GM19468 (cell line): ENCODE results near the gene SYT9.
"Not testable (repeated sequence)": the region's sequence is repeated elsewhere in the genome, so short reads cannot be mapped to it uniquely, and the experiment has no call there.

Experiments
- ATAC-seq: cut with Tn5 transposase; IDR thresholded peaks from one replicate; pipeline ENCODE4 v1.9.1; 2021; ENCODE audit warnings: mild to moderate bottlenecking, moderate library complexity, moderate number of reproducible peaks; ENCODE audit not compliant: unreplicated experiment; ENCODE audit errors: extremely low read depth

Gene SYT9

GRCh38 chr11:7332451-7332850 lies 80.7 kb downstream of the SYT9 start:
- ATAC-seq = no peak

GRCh38 chr11:7332962-7333361 lies 81.3 kb downstream of the SYT9 start:
- ATAC-seq = no peak

DNA sequence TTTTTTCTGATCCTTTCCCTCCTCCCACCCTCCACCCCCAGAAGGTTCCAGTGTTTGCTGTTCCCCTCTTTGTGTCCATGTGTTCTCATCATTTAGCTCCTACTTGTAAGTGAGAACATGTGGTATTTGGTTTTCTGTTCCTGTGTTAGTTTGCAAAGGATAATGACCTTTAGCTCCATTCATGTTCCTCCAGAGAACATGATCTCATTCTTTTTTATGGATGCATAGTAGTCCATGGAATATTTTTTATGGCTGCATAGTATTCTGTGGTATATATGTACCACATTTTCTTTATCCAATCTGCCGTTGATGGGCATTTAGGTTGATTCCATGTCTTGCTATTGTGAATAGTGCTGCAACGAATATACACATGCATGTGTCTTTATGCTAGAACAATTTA lies 83.7 kb downstream of the SYT9 start:
- not testable (repeated sequence) for ATAC-seq

GRCh38 chr11:7341551-7341950 lies 89.8 kb downstream of the SYT9 start:
- ATAC-seq = no peak

GRCh38 chr11:7347611-7348431 lies 96.1 kb downstream of the SYT9 start:
- no peak for ATAC-seq

GRCh38 chr11:7348432-7349304 lies 97.0 kb downstream of the SYT9 start:
- ATAC-seq = no peak

GRCh38 chr11:7351228-7351627 lies 99.5 kb downstream of the SYT9 start:
- ATAC-seq = no peak

- ATAC-seq = no peak
These were observed 101.4 kb downstream of the SYT9 start for GRCh38 chr11:7353100-7353499.

DNA sequence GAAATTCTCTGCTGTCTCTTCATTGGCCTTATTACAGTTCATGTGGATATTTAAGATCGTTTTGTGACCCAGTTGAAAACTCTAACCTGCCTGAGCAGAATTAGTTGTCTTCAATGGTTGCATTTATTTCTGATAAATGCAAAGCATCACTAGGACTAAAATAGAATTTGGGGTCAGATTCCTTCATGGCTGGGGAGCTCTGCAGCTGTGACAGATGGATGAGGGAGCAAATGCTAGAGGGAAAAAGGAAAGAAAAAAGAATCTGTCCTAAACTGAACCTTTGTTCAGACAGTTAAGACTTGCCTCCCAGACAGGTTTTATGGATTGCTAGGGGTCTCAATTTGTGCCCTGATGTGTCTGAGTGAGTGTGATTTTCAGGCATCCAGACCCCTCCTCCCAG lies 113.0 kb downstream of the SYT9 start:
- no peak for ATAC-seq

DNA sequence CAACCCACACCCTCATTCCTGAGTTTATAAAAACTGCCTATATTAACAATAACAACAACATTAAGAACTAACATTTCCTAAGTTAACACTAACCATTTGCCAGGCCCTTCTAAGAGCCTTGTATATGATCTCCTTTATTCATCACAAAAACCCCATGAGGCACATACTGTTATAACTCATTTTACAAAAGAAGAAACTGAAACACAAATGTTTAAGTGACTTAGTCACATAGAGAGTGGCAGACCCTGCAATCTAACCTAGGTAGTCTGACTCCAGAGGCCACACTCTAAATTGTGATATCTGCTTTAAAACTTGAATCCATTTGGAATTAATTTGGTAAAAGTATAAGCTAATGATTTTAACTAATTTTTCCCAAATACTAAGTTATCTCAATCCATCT lies 116.1 kb downstream of the SYT9 start:
- no peak for ATAC-seq

DNA sequence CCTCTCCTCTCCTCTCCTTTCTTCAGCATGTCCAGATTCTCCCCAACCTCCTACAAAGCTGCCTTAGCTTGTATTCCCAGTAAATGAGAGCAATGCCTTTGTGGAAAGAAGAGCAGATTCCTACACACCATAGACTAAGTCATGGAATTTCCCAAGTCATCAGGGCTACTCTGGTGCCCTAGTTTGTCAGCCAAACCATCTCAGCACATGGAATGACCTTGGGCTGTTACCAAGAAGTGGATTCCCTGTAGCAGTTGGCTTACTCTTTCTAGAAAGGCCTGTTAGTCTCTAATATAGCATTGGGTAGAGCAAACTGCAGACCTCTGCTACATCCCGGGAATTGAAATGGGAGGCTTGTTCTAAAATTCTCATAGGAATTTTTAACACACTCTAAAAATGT lies 124.7 kb downstream of the SYT9 start:
- no peak for ATAC-seq

- no peak for ATAC-seq
These were observed 130.2 kb downstream of the SYT9 start for GRCh38 chr11:7381937-7382336.

GRCh38 chr11:7383406-7383805 lies 131.7 kb downstream of the SYT9 start:
- no peak for ATAC-seq

GRCh38 chr11:7384691-7385090 lies 133.0 kb downstream of the SYT9 start:
- no peak for ATAC-seq

GRCh38 chr11:7385532-7385931 lies 133.8 kb downstream of the SYT9 start:
- ATAC-seq = no peak

- ATAC-seq = no peak
These were observed 162.5 kb downstream of the SYT9 start for GRCh38 chr11:7413961-7414915.

DNA sequence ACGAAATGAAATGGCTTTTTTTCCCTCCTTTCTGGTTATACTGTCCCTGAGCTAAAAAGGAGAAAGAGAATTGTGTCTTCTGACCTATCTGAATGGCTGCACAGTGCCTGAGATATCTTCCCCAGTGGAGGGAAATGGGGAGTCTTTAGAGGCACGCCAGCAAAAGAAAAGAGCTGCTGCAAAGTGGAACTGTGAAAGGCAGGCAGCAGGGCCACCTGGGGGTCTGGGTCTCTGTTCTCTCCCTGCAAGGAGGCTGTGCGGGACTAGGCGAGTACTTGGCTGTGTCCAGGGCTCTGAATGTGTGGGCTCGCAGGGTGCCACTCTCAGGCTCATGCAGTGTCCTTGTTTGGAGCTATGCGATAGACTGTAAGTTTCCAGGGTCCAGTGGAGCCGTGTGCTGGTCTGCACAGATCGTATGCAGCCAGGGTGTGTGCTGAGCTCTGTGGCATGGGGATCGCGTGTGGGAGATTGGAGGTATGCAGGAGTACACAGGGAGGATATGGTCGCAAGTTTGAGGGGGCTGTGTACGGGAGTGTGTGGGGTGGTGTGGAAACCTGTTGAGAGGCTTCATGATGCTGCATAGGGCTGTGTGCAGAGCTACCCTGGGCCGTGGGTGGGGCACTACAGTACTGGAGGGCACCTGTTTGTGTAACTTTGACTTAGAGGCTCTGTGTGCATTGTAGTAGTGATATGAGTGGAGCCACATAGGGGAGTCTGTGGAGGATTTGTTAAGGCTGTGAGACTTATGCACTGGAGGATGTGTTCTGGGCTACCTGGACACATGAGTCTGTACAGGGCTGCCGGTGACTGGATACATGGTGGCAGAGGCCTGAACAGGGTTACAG lies 163.5 kb downstream of the SYT9 start:
- ATAC-seq = no peak

DNA sequence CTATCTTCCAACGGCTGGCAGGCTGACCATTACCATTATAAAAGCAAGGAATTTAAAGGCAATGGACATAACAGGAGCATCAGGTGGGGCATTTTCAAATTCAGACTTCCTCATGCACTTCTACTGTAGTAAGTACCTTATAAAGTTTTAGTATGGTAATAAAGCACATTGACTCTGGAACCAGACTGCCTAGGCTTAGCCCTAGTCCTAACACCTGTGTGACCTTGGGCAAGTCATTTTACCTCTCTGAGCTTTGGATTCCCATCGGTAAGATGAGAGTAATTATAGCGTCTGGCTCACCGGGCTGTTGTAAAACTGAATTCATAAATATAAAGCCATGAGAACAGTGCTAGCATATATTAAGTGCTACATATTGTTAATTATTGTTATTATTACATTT lies 164.4 kb downstream of the SYT9 start:
- no peak for ATAC-seq

DNA sequence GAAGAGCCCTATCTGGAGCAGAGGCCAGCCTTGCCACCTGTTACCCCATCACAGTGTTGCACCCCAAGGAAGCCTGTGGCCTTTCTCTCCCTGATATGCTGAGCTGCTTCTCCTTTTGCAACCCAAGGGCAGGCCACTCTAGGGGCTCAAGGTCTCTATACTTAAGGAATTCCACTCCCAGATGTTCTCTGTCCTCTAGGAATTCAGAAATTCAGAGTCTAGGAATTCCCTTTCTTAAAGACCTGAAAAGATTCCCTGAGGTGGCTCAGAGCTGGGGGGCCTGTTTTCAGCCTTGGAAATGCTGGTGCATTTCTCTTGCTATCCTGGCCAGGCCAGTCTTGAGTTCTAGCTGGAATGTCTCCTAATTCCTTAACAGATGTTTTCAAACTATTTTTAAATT lies 165.6 kb downstream of the SYT9 start:
- no peak for ATAC-seq
